Testis (tissue), 3 donors: ENCODE results near the gene TRIM6. TPM values are rescaled to one million over a fixed set of nuclear protein-coding genes. Genes with fewer than 3 reads are reported as not detected.
"Not testable (repeated sequence)": the region's sequence is repeated elsewhere in the genome, so short reads cannot be mapped to it uniquely, and the experiment has no call there.

ENCODE experiments used
- DNase-seq: peaks from one replicate; pipeline ENCODE4 v3.0.0-alpha.2; 2019
- H3K27ac ChIP-seq, 2 donors: fragments of 200-600 bp; sonication (generic); one replicate each; pipeline ENCODE4 v1.5.1; 2019
- H3K27me3 ChIP-seq: fragments of 200-600 bp; sonication (generic); one replicate; pipeline ENCODE4 v1.5.1; 2019
- H3K36me3 ChIP-seq: fragments of 200-600 bp; sonication (generic); one replicate; pipeline ENCODE4 v1.5.1; 2017; ENCODE audit warnings: low read depth; ENCODE audit errors: missing control alignments
- H3K4me1 ChIP-seq: fragments of 200-600 bp; sonication (generic); one replicate; pipeline ENCODE4 v1.5.1; 2019
- H3K4me3 ChIP-seq, 2 donors: fragments of 200-600 bp; sonication (generic); one replicate each; pipeline ENCODE4 v1.5.1; 2017 to 2019
- H3K9me3 ChIP-seq: fragments of 200-600 bp; sonication (generic); one replicate; pipeline ENCODE4 v1.5.1; 2017
- CTCF ChIP-seq, 3 experiments: fragments of 450-650 bp in 2 of 3; fragments of 200-600 bp in 1 of 3; sonication (generic) in 1 of 3; IDR thresholded peaks; one replicate each; pipeline ENCODE4 v1.5.1; 2016 to 2019; ENCODE audit warnings: antibody characterized with exemption in 3 of 3, mild to moderate bottlenecking in 2 of 3, moderate library complexity in 1 of 3
- POLR2A ChIP-seq: fragments of 450-650 bp; IDR thresholded peaks from one replicate; pipeline ENCODE4 v1.6.1; 2017; ENCODE audit warnings: antibody characterized with exemption, mild to moderate bottlenecking, moderate library complexity
- WGBS, 2 donors: methylation state at CpG; one replicate each; pipeline ENCODE4 v1.1.5; 2018; 5-methylcytosine and 5-hydroxymethylcytosine counted together
- intact Hi-C: fragments of 100-400 bp; cut with DNase I; formaldehyde crosslinking; loops from one replicate; pipeline ENCODE4 v1.15.1; 2023; ENCODE audit warnings: low total_unique reads
- polyA plus RNA-seq: library from polyadenylated mRNA; stranded (reverse); fragments of 350-450 nt; fragmentation: Illumina TruSeq; extraction: RNeasy Lipid Tissue Mini Kit (QIAGEN cat#74804); gene quantifications from one replicate; pipeline ENCODE4 v1.2.3, GENCODE V29; 2014; ENCODE audit warnings: low read depth, low replicate concordance; ENCODE audit not compliant: insufficient read depth
- total RNA-seq, 2 donors: library from RNA; depleted of rRNA; stranded (reverse); fragments of >200 nt; gene quantifications; one replicate each; pipeline ENCODE4 v1.2.3, GENCODE V29; 2016

TRIM6 gene
- total and polyA plus RNA-seq, 3 donors from 2014 or later = 9.1 to 20.9 (median 10.6) TPM

GRCh38 chr11:5631969-5632635, 35.7 kb downstream of the TRIM6 start:
- no peaks in the 10 kb centered on the region for H3K36me3 ChIP-seq

GRCh38 chr11:5639953-5640352, 43.5 kb downstream of the TRIM6 start:
- TF ChIP-seq POLR2A = no peak
- TF ChIP-seq CTCF (IDR thresholded peaks at IDR 0.05) = no peak
- no peaks in the 10 kb centered on the region for H3K27me3 ChIP-seq
- H3K9me3 ChIP-seq = no peaks in the 10 kb centered on the region
- 97 to 100% methylated on average over 1 of the region's 1 CpG for WGBS, 2 donors
- H3K4me1 ChIP-seq = no peaks in the 10 kb centered on the region
- DNase-seq = no peak
- H3K27ac ChIP-seq = no peak overlapping the region
- intact Hi-C loops = no loop called here
- H3K4me3 ChIP-seq = no peak overlapping the region
- H3K36me3 ChIP-seq = no peaks in the 10 kb centered on the region

More at GRCh38 chr11:5631969-5632635, 35.7 kb downstream of the TRIM6 start:
- Histone ChIP-seq H3K4me3 (no peak overlapping the region), H3K4me1 (no peaks in the 10 kb centered on the region), H3K27me3 (no peaks in the 10 kb centered on the region), H3K27ac (no peak overlapping the region), H3K9me3 (no peaks in the 10 kb centered on the region)
- 86 to 92% methylated on average over 5 of the region's 5 CpGs for whole genome bisulfite sequencing, 2 donors
- DNase-seq = no peak
- TF ChIP-seq CTCF (IDR thresholded peaks at IDR 0.05) (no peak), POLR2A (no peak)
- intact Hi-C loops = no loop called here

- Histone ChIP-seq H3K27ac (no peak overlapping the region), H3K4me3 (no peak overlapping the region), H3K36me3 (no peaks in the 10 kb centered on the region), H3K9me3 (no peaks in the 10 kb centered on the region), H3K27me3 (no peaks in the 10 kb centered on the region), H3K4me1 (no peaks in the 10 kb centered on the region)
- DNase-seq = no peak
- TF ChIP-seq CTCF (IDR thresholded peaks at IDR 0.05) = no peak
- intact Hi-C loops = no loop called here
Observed at GRCh38 chr11:5643585-5643984, 47.1 kb downstream of the TRIM6 start.

GRCh38 chr11:5646139-5646538, 49.7 kb downstream of the TRIM6 start:
- DNase-seq = no peak
- H3K27ac ChIP-seq = no peak overlapping the region
- 83 to 90% methylated on average over 3 of the region's 3 CpGs for WGBS, 2 donors
- H3K4me1 ChIP-seq = no peaks in the 10 kb centered on the region
- H3K36me3 ChIP-seq = no peaks in the 10 kb centered on the region
- intact Hi-C loops = no loop called here
- TF ChIP-seq POLR2A (no peak), CTCF (IDR thresholded peaks at IDR 0.05) (no peak)
- H3K27me3 ChIP-seq = no peaks in the 10 kb centered on the region
- no peaks in the 10 kb centered on the region for H3K9me3 ChIP-seq
- H3K4me3 ChIP-seq = no peak overlapping the region

GRCh38 chr11:5655474-5655873, 59.0 kb downstream of the TRIM6 start:
- Histone ChIP-seq H3K27ac (no peak overlapping the region), H3K36me3 (no peaks in the 10 kb centered on the region), H3K4me3 (no peak overlapping the region), H3K27me3 (no peaks in the 10 kb centered on the region), H3K9me3 (no peaks in the 10 kb centered on the region), H3K4me1 (no peaks in the 10 kb centered on the region)
- intact Hi-C loops = no loop called here
- WGBS, 2 donors = 92 to 97% methylated on average over 4 of the region's 4 CpGs
- DNase-seq = no peak
- TF ChIP-seq POLR2A (no peak), CTCF (IDR thresholded peaks at IDR 0.05) (no peak)

GRCh38 chr11:5656956-5657355, 60.5 kb downstream of the TRIM6 start:
- H3K4me1 ChIP-seq, H3K27me3 ChIP-seq, H3K36me3 ChIP-seq, H3K9me3 ChIP-seq, H3K27ac ChIP-seq, intact Hi-C loops, DNase-seq, H3K4me3 ChIP-seq: not testable (repeated sequence)
- 95 to 97% methylated on average over 2 of the region's 2 CpGs for WGBS, 2 donors
